ENCODE measurements around the gene SHANK3.

The SHANK3 gene

GRCh38 chr22:50712341-50713007, 39.9 kb downstream of the SHANK3 start:
- DNase-seq (ENCODE audit: low read depth in 3 of 3), result no peak

GRCh38 chr22:50713008-50713385, 40.4 kb downstream of the SHANK3 start:
- DNase-seq (ENCODE audit: low read depth in 3 of 3), result no peak

- no peak for DNase-seq (ENCODE audit: low read depth in 3 of 3)
Observed at GRCh38 chr22:50713571-50714056, 41.0 kb downstream of the SHANK3 start.

GRCh38 chr22:50714150-50714549, 41.5 kb downstream of the SHANK3 start:
- DNase-seq (ENCODE audit: low read depth in 3 of 3), result no peak

- DNase-seq (ENCODE audit: low read depth in 3 of 3), result no peak
Observed at GRCh38 chr22:50714631-50715179, 42.1 kb downstream of the SHANK3 start.

- DNase-seq (ENCODE audit: low read depth in 3 of 3), result no peak
Observed at GRCh38 chr22:50715250-50715649, 42.6 kb downstream of the SHANK3 start.

- DNase-seq (ENCODE audit: low read depth in 3 of 3), result no peak
Observed at GRCh38 chr22:50715776-50716175, 43.2 kb downstream of the SHANK3 start.

- no peak for DNase-seq (ENCODE audit: low read depth in 3 of 3)
Observed at GRCh38 chr22:50716290-50717024, 43.8 kb downstream of the SHANK3 start.

GRCh38 chr22:50717709-50718351, 45.2 kb downstream of the SHANK3 start:
- no peak for DNase-seq (ENCODE audit: low read depth in 3 of 3)

GRCh38 chr22:50718352-50718709, 45.7 kb downstream of the SHANK3 start:
- DNase-seq (ENCODE audit: low read depth in 3 of 3), result no peak

- no peak for DNase-seq (ENCODE audit: low read depth in 3 of 3)
Observed at GRCh38 chr22:50719814-50720300, 47.2 kb downstream of the SHANK3 start.

GRCh38 chr22:50720301-50721256, 48.0 kb downstream of the SHANK3 start:
- DNase-seq (ENCODE audit: low read depth in 3 of 3), result no peak

- DNase-seq (ENCODE audit: low read depth in 3 of 3), result no peak
Observed at GRCh38 chr22:50721257-50721844, 48.7 kb downstream of the SHANK3 start.

- no peak for DNase-seq (ENCODE audit: low read depth in 3 of 3)
Observed at GRCh38 chr22:50722048-50722701, 49.6 kb downstream of the SHANK3 start.

Measured in stimulated activated CD4-positive, alpha-beta T cell treated with anti-CD3 and anti-CD28 coated beads, TNF-alpha, amount 100 ng/mL, for 48 hours (primary cell).